Stimulated activated naive CD8-positive, alpha-beta T cell treated with anti-CD3 and anti-CD28 coated beads, Interleukin-15, Interleukin-2, amounts not matched to agents 100 U/mL and 50 U/mL, for 24 hours (primary cell): ENCODE measurements around the gene CD74.
"Not testable (repeated sequence)": the region's sequence is repeated elsewhere in the genome, so short reads cannot be mapped to it uniquely, and the experiment has no call there.

Source experiments
- ATAC-seq: fragments of 150-1000 bp; cut with Tn5 transposase; one replicate; pipeline ENCODE4 v1.10.0; 2021
- DNase-seq: peaks from one replicate; pipeline ENCODE4 v3.0.0; 2021

The CD74 gene

GRCh38 chr5:150441813-150442698, 29.3 kb upstream of the CD74 start:
- ATAC-seq (no peak), DNase-seq (no peak)

GRCh38 chr5:150440948-150441812, 28.5 kb upstream of the CD74 start:
- DNase-seq (no peak), ATAC-seq (no peak)

- DNase-seq (no peak), ATAC-seq (no peak)
Observed at GRCh38 chr5:150438873-150439546, 26.3 kb upstream of the CD74 start.

GRCh38 chr5:150436141-150436680, 23.5 kb upstream of the CD74 start:
- DNase-seq (peak; percentile 94), ATAC-seq (peak; percentile 98)

- ATAC-seq (no peak), DNase-seq (no peak)
Observed at GRCh38 chr5:150434464-150434863, 21.8 kb upstream of the CD74 start.

- DNase-seq (no peak), ATAC-seq (no peak)
Observed at GRCh38 chr5:150431574-150431973, 18.9 kb upstream of the CD74 start.

GRCh38 chr5:150431048-150431447, 18.3 kb upstream of the CD74 start:
- DNase-seq (no peak), ATAC-seq (no peak)

- DNase-seq: no peak
- ATAC-seq: peak; percentile 54
Observed at GRCh38 chr5:150429410-150429873, 16.7 kb upstream of the CD74 start.

- ATAC-seq: no peak
- no peak for DNase-seq
Observed at GRCh38 chr5:150428978-150429377, 16.3 kb upstream of the CD74 start.

GRCh38 chr5:150428106-150428876, 15.6 kb upstream of the CD74 start:
- DNase-seq (no peak), ATAC-seq (no peak)

- DNase-seq, ATAC-seq: not testable (repeated sequence)
Observed at GRCh38 chr5:150426165-150426564, 13.5 kb upstream of the CD74 start.

GRCh38 chr5:150422758-150423157, 10.0 kb upstream of the CD74 start:
- DNase-seq: no peak
- no peak for ATAC-seq

GRCh38 chr5:150422075-150422474, 9.4 kb upstream of the CD74 start:
- DNase-seq (no peak), ATAC-seq (peak; percentile 19)

- DNase-seq: no peak
- ATAC-seq: no peak
Observed at GRCh38 chr5:150419630-150420270, 7.0 kb upstream of the CD74 start.

- not testable (repeated sequence) for ATAC-seq, DNase-seq
Observed at GRCh38 chr5:150413902-150414790, 1.4 kb upstream of the CD74 start.

- ATAC-seq (no peak), DNase-seq (no peak)
Observed at GRCh38 chr5:150413176-150413901, 629 bp upstream of the CD74 start.

GRCh38 chr5:150411245-150411979, 1.3 kb downstream of the CD74 start:
- DNase-seq (peak; percentile 72), ATAC-seq (no peak)

GRCh38 chr5:150410524-150411244, 2.0 kb downstream of the CD74 start:
- ATAC-seq: peak; percentile 11
- peak; percentile 40 for DNase-seq
